HG03060 (cell line): ENCODE results near the gene SLC1A5.
"Not testable (repeated sequence)": the region's sequence is repeated elsewhere in the genome, so short reads cannot be mapped to it uniquely, and the experiment has no call there.

ENCODE experiments used
- ATAC-seq: cut with Tn5 transposase; IDR thresholded peaks from one replicate; pipeline ENCODE4 v1.9.1; 2021; ENCODE audit warnings: low read depth, moderate number of reproducible peaks; ENCODE audit not compliant: unreplicated experiment

SLC1A5 gene

DNA sequence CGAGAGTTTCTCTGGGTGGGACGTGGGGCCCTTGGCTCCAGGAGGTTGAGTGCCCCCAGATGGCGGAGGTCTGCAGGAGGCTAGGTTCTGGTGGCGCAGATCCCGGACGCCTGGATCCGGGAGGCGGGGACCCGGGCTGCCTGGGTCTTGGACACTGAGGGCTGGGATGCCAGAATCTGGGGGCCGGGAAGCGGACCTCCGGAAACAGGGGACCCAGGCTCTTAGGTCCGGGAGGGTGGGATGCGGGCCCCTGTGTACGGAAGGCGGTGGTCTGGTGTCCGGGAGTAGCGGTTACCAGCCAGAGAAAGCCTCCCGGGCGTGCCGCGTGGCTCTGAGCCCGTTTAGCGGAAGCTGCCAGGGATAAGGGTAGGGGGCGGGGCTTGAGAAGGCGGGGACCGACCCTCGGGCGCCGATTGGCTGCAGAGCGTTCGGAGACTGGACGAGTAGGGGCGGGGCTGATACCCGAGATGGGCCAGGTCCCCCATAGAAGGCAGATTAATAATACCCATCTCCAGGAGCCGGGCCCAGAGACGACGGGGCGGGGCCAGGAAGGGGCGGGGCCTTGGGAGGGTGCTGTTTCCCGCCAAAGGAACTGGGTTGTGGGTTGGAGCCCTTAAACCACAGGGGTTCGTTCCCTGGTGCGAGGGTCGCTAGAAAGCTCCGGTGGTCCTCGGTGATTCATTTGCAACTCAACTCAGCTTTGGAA, at the start of gene SLC1A5:
TSS of gene SLC1A5 (minus strand) at position 333 of the 706 bp plus-strand sequence. CDS start 629 bp downstream, outside the sequence.
- peak; percentile 33 for ATAC-seq

GRCh38 chr19:46838160-46838559, 49.8 kb upstream of the SLC1A5 start:
- no peak for ATAC-seq

DNA sequence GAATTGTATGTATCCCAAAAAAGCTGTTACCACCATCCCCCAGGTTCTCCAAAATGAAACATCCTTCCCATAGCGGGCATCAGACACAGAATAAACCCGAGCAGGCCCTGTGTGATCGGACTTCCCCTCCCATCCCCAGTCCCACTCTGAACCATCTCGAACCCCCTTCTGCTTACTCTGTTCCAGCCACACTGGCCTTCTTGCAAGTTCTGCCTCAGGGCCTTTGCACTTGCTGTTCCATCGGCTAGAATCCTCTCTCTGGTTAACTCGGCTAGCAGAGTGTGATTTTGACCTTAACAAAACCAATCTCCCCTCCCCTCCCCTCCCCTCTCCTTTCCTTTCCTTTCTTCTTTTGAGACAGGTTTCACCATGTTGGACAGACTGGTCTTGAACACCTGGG, 46.6 kb upstream of the SLC1A5 start:
- no peak for ATAC-seq

DNA sequence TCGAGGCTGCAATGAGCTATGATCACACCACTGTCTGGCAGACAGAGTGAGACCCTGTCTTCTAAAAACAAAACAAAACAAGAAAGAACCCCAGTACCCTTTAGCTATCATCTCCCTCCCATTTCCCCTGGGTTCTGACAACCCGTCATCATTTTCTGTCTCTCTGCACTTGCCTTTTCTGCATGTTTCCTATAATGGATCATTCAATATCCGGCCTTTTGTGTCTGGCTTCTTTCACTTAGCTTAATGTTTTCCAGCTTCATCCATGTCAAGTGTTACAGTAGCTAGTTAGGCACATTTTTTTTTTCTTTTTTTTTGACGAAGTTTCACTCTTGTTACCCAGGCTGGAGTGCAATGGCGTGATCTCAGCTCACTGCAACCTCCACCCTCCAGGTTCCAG, 45.7 kb upstream of the SLC1A5 start:
- ATAC-seq, result no peak

- no peak for ATAC-seq
These were observed 42.5 kb upstream of the SLC1A5 start for GRCh38 chr19:46830864-46831263.

- ATAC-seq, result no peak
These were observed 40.1 kb upstream of the SLC1A5 start for GRCh38 chr19:46828484-46828883.

- no peak for ATAC-seq
These were observed 37.3 kb upstream of the SLC1A5 start for GRCh38 chr19:46825731-46826055.

GRCh38 chr19:46824890-46825730, 36.7 kb upstream of the SLC1A5 start:
- no peak for ATAC-seq

DNA sequence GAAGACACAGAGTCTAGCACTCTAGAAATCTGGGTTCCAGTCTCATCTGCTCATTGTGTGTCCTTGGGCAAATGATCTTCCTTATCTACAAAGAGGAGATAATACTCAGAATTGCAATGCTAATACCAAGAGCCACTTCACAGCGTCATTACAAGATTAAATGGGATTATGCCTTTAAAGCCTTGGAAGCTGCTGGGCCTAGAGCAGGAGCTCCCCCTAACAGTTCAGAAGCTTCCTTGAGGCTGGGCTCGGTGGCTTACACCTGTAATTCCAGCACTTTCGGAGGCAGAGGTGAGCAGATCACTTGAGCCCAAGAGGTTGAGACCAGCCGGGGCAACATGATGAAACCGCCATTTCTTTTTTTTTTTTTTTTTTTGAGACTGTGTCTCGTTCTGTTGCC, 34.7 kb upstream of the SLC1A5 start:
- ATAC-seq, result no peak

- not testable (repeated sequence) for ATAC-seq
These were observed 34.0 kb upstream of the SLC1A5 start for GRCh38 chr19:46822410-46822787.

DNA sequence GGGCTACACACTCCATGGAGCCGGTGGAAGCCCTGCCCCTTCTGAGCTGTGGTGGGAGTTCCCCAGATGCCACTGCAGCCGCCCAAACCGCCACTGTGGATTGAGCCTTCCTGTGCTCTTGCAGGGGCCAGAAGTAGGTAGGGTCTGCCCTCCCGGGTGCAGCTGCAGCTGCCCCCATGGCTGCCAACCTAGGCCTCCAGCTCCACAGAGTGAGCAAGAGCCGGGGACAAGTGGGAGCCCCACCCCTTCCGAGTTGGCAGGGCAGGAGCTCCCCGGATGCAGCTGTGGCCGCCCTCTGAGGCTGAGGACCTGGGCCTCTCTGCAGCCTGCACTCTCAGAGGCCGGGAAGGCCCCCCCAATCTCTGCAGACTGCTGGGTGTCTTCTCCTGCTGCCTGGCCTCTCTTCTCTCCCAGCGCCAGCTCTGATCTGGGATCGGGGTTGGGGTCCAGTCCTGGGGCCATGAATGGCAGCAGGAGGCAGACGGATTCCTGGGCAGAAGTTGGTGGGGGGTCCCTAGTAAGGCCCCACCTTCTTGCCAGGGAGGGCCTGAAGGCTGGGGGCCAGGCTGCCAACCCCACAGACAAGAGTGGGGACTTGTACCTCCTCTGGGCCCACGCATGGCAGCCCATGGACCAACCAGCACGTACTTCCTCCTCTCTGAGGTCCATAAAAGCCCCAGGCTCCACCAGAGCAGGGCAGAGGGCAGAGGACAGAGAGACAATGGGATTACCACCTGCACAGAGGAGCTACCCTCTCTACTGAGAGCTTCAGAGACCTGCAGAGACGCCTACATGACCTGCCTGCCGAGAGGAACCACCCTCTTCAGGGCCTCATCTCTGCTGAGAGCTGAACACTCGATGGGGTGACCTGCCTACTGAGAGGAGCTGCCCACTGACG, 33.4 kb upstream of the SLC1A5 start:
- ATAC-seq, result no peak

GRCh38 chr19:46818812-46819211, 30.4 kb upstream of the SLC1A5 start:
- ATAC-seq, result no peak

GRCh38 chr19:46815833-46816627, 27.6 kb upstream of the SLC1A5 start:
- ATAC-seq, result no peak

DNA sequence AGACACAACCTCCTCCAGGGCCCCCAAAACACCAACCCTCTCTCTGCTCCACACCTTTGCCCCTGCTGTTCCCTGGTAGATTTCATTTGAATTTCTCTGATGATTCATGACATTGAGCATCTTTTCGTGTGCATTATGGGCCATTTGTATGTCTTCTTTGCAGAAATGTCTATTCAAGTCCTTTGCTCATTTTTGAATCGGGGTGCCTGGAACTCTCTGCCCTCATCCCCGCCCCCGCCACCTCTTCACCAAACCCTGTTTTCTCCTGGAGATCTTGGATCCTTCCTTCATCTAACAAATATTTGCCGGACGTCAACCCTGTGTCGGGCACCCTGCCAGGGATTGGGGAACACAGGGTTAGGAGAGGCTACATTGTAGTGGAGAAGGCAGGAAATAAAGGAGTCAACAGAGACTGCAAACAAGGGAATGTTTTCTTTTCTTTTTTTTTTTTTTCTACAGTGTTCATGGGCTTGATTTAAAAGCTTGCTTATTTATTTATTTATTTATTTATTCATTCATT, 25.5 kb upstream of the SLC1A5 start:
- ATAC-seq, result no peak

- ATAC-seq, result no peak
These were observed 24.8 kb upstream of the SLC1A5 start for GRCh38 chr19:46812977-46813838.

GRCh38 chr19:46809534-46810272, 21.3 kb upstream of the SLC1A5 start:
- no peak for ATAC-seq

- no peak for ATAC-seq
These were observed 18.3 kb upstream of the SLC1A5 start for GRCh38 chr19:46806656-46807055.

- ATAC-seq, result not testable (repeated sequence)
These were observed 16.0 kb upstream of the SLC1A5 start for GRCh38 chr19:46804432-46804831.
